DOHH2 (cell line): ENCODE data around the gene CCDC24.

ENCODE experiments used
- CTCF ChIP-seq: fragments of 200-600 bp; sonication (generic); IDR thresholded peaks from one replicate; pipeline ENCODE4 v1.5.1; 2014; ENCODE audit warnings: antibody characterized with exemption, mild to moderate bottlenecking, low read depth, low read length; ENCODE audit not compliant: poor library complexity, severe bottlenecking
- EZH2phosphoT487 ChIP-seq: fragments of 200-600 bp; sonication (generic); IDR thresholded peaks from 2 replicates; pipeline ENCODE4 v1.6.1; 2017; ENCODE audit warnings: borderline replicate concordance, mild to moderate bottlenecking, antibody characterized with exemption, low read length, moderate library complexity, mixed read lengths

GRCh38 chr1:44025816-44026215 lies 34.4 kb downstream of the CCDC24 start:
- no peak for TF ChIP-seq CTCF
- TF ChIP-seq EZH2phosphoT487 = no peak
